ENCODE measurements around the gene USP3. TPM values are rescaled to one million over a fixed set of nuclear protein-coding genes. Genes with fewer than 3 reads are reported as not detected.
A peak's percentile ranks its signal among the peaks of the same experiment; 100 is the strongest.

Gene USP3
- total and polyA plus RNA-seq, 2 of the 13 experiments (the other 11 are each of a cell fraction or from before 2014, with no cell fraction given), result 14.3 to 61.2 TPM

DNA sequence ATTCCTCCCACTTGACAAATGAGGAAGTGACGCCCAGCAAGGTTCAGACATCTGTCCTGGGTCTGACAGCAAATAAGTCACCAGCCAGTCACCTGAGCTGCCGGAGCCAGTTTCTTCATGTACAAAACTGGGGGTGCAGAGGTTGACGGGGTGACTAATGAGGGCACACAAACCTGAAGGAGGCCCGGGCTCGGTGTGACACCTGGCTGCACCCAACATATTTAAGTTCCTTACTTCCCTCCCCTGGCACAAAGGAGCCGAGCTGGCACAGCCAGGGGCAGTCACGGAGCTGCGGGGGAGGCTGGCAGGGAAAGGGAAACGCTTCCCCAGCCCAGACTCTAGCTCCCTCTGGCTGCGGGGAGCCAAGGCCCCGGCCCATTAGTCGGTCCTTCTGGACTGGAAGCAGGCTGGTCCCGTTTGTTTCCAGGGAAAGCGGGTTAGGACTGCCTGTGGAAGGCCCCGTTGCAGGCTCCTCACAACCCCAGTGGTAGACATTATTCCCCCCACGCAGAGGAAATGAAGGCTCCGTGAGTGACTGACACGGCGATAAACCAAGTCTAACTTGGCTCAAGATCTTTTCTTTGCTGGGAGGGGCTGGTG lies 95.1 kb downstream of the USP3 start (continued):
- TF ChIP-seq, protein P1, sequence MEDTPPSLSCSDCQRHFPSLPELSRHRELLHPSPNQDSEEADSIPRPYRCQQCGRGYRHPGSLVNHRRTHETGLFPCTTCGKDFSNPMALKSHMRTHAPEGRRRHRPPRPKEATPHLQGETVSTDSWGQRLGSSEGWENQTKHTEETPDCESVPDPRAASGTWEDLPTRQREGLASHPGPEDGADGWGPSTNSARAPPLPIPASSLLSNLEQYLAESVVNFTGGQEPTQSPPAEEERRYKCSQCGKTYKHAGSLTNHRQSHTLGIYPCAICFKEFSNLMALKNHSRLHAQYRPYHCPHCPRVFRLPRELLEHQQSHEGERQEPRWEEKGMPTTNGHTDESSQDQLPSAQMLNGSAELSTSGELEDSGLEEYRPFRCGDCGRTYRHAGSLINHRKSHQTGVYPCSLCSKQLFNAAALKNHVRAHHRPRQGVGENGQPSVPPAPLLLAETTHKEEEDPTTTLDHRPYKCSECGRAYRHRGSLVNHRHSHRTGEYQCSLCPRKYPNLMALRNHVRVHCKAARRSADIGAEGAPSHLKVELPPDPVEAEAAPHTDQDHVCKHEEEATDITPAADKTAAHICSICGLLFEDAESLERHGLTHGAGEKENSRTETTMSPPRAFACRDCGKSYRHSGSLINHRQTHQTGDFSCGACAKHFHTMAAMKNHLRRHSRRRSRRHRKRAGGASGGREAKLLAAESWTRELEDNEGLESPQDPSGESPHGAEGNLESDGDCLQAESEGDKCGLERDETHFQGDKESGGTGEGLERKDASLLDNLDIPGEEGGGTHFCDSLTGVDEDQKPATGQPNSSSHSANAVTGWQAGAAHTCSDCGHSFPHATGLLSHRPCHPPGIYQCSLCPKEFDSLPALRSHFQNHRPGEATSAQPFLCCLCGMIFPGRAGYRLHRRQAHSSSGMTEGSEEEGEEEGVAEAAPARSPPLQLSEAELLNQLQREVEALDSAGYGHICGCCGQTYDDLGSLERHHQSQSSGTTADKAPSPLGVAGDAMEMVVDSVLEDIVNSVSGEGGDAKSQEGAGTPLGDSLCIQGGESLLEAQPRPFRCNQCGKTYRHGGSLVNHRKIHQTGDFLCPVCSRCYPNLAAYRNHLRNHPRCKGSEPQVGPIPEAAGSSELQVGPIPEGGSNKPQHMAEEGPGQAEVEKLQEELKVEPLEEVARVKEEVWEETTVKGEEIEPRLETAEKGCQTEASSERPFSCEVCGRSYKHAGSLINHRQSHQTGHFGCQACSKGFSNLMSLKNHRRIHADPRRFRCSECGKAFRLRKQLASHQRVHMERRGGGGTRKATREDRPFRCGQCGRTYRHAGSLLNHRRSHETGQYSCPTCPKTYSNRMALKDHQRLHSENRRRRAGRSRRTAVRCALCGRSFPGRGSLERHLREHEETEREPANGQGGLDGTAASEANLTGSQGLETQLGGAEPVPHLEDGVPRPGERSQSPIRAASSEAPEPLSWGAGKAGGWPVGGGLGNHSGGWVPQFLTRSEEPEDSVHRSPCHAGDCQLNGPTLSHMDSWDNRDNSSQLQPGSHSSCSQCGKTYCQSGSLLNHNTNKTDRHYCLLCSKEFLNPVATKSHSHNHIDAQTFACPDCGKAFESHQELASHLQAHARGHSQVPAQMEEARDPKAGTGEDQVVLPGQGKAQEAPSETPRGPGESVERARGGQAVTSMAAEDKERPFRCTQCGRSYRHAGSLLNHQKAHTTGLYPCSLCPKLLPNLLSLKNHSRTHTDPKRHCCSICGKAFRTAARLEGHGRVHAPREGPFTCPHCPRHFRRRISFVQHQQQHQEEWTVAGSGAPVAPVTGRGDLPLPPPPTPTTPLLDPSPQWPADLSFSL (CRISPR knock-in tag; IDR thresholded peaks at IDR 0.05), result no peak
- TF ChIP-seq FOXA3 (CRISPR knock-in tag; IDR thresholded peaks at IDR 0.05), result no peak
- TF ChIP-seq ZNF367 (CRISPR knock-in tag; IDR thresholded peaks at IDR 0.05; ENCODE audit: borderline replicate concordance), result no peak
- no peak for TF ChIP-seq ZNF101 (CRISPR knock-in tag; IDR thresholded peaks at IDR 0.05; ENCODE audit: borderline replicate concordance, low read depth)
- no peak for TF ChIP-seq ZSCAN22 (CRISPR knock-in tag; IDR thresholded peaks at IDR 0.05)
- TF ChIP-seq CCDC6 (CRISPR knock-in tag; IDR thresholded peaks at IDR 0.05), result no peak
- TF ChIP-seq ZNF251 (CRISPR knock-in tag; IDR thresholded peaks at IDR 0.05), result peak; percentile 50; the same call in 1 of the 2 replicates
- TF ChIP-seq NCOA2 (CRISPR knock-in tag; IDR thresholded peaks at IDR 0.05), result no peak
- no peak for TF ChIP-seq TOPORS (CRISPR knock-in tag; IDR thresholded peaks at IDR 0.05)
- TF ChIP-seq, protein P2, sequence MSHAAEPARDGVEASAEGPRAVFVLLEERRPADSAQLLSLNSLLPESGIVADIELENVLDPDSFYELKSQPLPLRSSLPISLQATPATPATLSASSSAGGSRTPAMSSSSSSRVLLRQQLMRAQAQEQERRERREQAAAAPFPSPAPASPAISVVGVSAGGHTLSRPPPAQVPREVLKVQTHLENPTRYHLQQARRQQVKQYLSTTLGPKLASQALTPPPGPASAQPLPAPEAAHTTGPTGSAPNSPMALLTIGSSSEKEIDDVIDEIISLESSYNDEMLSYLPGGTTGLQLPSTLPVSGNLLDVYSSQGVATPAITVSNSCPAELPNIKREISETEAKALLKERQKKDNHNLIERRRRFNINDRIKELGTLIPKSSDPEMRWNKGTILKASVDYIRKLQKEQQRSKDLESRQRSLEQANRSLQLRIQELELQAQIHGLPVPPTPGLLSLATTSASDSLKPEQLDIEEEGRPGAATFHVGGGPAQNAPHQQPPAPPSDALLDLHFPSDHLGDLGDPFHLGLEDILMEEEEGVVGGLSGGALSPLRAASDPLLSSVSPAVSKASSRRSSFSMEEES (CRISPR knock-in tag; IDR thresholded peaks at IDR 0.05), result no peak
- TF ChIP-seq ZBTB42 (CRISPR knock-in tag; IDR thresholded peaks at IDR 0.05), result no peak
- TF ChIP-seq CEBPG (CRISPR knock-in tag; IDR thresholded peaks at IDR 0.05), result no peak
- TF ChIP-seq, protein P3, sequence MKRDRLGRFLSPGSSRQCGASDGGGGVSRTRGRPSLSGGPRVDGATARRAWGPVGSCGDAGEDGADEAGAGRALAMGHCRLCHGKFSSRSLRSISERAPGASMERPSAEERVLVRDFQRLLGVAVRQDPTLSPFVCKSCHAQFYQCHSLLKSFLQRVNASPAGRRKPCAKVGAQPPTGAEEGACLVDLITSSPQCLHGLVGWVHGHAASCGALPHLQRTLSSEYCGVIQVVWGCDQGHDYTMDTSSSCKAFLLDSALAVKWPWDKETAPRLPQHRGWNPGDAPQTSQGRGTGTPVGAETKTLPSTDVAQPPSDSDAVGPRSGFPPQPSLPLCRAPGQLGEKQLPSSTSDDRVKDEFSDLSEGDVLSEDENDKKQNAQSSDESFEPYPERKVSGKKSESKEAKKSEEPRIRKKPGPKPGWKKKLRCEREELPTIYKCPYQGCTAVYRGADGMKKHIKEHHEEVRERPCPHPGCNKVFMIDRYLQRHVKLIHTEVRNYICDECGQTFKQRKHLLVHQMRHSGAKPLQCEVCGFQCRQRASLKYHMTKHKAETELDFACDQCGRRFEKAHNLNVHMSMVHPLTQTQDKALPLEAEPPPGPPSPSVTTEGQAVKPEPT (CRISPR knock-in tag; IDR thresholded peaks at IDR 0.05; ENCODE audit: low read depth), result no peak
- TF ChIP-seq, protein P4, sequence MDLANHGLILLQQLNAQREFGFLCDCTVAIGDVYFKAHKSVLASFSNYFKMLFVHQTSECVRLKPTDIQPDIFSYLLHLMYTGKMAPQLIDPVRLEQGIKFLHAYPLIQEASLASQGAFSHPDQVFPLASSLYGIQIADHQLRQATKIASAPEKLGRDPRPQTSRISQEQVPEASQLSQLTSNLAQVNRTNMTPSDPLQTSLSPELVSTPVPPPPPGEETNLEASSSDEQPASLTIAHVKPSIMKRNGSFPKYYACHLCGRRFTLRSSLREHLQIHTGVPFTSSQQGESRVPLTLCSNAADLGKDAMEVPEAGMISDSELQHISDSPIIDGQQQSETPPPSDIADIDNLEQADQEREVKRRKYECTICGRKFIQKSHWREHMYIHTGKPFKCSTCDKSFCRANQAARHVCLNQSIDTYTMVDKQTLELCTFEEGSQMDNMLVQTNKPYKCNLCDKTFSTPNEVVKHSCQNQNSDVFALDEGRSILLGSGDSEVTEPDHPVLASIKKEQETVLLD (CRISPR knock-in tag; IDR thresholded peaks at IDR 0.05; ENCODE audit: low read depth), result no peak
- no peak for TF ChIP-seq CAMTA2 (CRISPR knock-in tag; IDR thresholded peaks at IDR 0.05; ENCODE audit: borderline replicate concordance)
- no peak for TF ChIP-seq ZNF644 (CRISPR knock-in tag; IDR thresholded peaks at IDR 0.05; ENCODE audit: low read depth)
- no peak for TF ChIP-seq ZNF30 (CRISPR knock-in tag; IDR thresholded peaks at IDR 0.05)

Measured in HepG2 (cell line).